H4 (cell line): ENCODE results near the gene ARFGAP1. TPM values are rescaled to one million over a fixed set of nuclear protein-coding genes. Genes with fewer than 3 reads are reported as not detected.

ENCODE experiments used
- DNase-seq: peaks from one replicate; pipeline ENCODE4 v3.0.0-alpha.2; 2015; ENCODE audit warnings: low spot score
- total RNA-seq: library from RNA; depleted of rRNA; stranded (reverse); fragments of >200 nt; shearing (Covaris generic); gene quantifications from 2 replicates; pipeline ENCODE4 v1.2.3, GENCODE V29; 2014

Gene ARFGAP1
- total RNA-seq, 1 experiment from 2014 or later = 17.0 TPM

DNA sequence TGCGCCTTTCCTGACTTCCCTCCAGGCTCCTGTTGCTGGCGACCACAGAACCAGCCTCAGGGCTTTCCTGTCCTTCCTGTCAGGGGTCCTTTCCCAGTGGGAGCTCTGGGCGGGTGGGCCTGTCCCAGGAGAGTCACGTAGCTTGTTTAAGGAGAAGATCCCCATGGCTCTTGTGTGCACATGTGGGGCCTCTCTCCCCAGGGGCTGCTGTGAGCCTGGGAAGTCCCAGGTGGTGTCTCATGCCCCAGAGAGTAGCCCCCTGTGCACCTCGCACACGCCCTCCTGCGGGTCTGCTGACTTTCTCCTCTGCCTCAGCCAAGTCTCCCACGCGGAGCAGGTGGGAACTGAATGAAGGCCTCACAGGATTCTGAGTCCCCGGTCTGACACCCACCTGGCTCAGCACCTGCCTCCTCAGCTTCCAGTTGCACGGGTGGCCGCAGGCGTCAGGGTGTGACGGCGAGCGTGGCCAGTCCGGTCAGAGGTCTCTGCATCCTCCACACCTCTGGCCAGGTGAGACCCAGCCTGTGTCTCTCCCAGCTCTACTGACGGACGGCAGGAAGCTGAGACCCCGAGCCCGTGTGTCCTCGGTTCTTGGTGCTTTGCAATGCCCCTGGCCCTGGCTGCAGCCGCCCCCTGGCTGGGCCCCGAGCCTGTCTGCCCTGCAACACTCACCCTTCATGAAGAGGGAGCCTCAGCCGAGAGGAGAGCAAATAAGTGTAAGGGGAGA lies 12.7 kb upstream of the ARFGAP1 start:
- DNase-seq = no peak

DNA sequence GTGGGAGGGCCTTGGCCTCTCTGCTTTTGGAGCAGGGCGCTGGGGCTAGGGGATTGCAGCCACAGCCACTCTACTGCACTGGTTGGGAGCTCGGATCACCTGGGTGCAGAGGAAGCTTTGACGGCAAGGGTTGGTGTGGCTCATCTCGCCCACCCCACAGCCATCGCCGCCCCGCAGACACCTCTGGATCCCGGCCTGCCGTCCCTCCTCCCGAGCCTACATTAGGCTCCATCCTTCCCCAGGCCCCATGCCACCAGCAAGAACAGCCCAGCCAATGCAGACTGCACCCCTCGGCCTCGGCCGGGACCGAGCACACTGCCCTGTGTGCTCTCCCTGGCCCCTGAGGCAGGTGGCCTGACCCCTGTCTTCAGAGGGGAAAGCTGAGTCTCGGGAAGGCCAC lies 12.1 kb upstream of the ARFGAP1 start:
- DNase-seq = no peak

- DNase-seq = no peak
Observed at GRCh38 chr20:63261060-63261794, 11.4 kb upstream of the ARFGAP1 start.

GRCh38 chr20:63261795-63262528 lies 10.7 kb upstream of the ARFGAP1 start:
- DNase-seq = no peak

GRCh38 chr20:63262836-63263235 lies 9.8 kb upstream of the ARFGAP1 start:
- no peak for DNase-seq

DNA sequence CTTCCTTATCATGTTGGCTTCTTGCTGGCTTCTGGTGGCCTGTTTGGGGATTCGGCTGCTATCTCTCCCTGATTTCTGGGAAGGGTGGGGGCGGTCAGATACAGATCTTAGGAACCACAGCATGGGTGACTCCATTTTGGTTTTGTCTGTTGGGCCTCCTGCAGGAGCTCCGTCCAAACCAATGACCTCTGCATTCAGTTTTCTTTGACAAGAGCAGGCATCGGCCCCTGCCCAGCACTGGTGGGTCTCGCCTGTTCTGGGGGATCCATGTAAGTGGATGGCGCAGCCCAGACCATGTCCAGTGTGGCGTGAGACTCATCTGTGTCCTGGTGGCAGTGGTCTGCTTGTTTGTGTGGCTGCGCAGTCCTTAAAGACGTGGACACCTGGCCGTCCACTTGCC lies 8.6 kb upstream of the ARFGAP1 start:
- DNase-seq = no peak

GRCh38 chr20:63264519-63264918 lies 8.1 kb upstream of the ARFGAP1 start:
- no peak for DNase-seq

- no peak for DNase-seq
Observed at GRCh38 chr20:63265891-63266515, 6.6 kb upstream of the ARFGAP1 start.

DNA sequence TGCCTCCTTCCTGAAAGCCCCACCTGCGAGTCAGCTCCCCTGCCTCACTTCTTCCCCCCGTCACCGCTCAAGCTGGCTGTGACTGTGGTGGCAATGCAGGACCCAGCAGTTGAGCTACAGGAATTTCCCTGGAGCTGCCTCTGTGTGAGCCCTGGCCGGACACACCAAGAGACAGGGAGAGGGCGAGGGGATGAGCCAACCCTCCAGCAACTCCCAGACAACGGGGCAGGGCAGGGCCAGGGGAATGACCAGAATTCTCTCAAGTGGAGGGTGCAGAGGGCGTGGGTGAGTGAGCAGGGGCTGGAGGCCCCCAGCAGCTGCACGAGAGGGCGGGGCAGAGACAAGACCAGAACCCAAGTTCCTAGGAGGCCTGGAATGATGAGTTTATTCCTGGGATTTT lies 4.9 kb upstream of the ARFGAP1 start:
- DNase-seq = no peak

- no peak for DNase-seq
Observed at GRCh38 chr20:63268256-63268655, 4.4 kb upstream of the ARFGAP1 start.

- DNase-seq = no peak
Observed at GRCh38 chr20:63268671-63269439, 3.8 kb upstream of the ARFGAP1 start.

- no peak for DNase-seq
Observed at GRCh38 chr20:63269724-63270123, 2.9 kb upstream of the ARFGAP1 start.

GRCh38 chr20:63270606-63271325 lies 1.8 kb upstream of the ARFGAP1 start:
- no peak for DNase-seq

DNA sequence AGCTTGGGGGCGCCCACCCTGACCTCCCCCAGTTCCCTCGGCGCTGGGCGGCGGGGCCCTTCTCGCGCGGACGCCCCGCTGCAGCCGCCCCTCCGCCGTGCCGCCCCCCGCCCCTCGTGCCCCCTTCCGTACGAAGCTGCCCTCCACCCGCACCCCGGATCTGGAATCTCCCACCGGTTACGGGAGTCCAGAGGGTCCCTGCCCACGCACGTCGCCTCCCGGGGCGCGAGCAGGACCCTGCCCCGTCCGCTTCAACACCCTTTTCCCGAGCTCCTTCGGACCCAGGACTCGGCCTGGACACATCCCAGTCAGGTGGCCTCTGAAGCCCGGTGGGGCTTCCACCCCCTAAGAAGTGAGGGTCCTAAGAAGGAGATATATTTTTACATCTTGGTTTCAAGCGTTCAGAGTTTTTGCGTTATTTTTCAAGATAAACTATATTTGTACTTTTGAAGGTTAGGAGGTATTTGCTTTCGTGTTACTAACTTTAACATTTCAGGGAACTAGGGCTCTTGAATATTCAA lies 506 bp downstream of the ARFGAP1 start:
- DNase-seq = no peak

DNA sequence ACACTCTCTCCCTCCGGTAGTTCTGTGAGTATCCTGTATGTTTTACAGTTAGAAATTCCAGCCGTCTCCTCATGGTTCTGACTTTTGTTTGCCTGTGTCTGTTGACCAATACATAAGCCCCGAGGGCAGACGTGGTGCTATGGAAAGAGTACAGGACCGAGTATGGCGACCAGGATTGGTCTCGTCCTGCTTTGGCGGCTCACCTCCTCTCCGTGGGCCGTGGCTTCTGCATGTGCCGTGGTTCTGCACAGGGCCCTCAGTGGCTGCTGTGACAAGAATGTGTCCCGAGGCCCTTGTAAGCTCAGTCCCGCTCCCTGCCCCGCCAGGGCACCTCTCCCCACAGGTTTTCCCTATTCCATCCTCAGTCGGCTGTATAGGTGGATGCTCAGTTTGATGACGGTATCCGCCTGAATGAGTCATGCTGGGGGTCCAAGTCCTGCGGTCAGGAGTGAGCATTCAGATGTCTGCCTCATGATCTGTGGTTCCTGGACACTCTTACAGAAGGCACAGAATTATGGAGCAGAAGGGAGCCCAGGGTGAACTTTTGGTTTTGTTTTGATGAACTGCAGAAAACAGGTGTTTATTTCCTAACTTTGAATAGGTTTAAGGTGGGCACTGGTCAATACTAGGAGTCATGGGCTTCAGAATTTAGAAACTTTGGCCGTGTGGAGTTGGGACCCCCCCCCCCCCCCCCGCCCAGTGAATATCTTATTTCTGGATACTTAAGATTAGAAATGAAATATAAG lies 1.2 kb downstream of the ARFGAP1 start:
- peak; percentile 39 for DNase-seq

DNA sequence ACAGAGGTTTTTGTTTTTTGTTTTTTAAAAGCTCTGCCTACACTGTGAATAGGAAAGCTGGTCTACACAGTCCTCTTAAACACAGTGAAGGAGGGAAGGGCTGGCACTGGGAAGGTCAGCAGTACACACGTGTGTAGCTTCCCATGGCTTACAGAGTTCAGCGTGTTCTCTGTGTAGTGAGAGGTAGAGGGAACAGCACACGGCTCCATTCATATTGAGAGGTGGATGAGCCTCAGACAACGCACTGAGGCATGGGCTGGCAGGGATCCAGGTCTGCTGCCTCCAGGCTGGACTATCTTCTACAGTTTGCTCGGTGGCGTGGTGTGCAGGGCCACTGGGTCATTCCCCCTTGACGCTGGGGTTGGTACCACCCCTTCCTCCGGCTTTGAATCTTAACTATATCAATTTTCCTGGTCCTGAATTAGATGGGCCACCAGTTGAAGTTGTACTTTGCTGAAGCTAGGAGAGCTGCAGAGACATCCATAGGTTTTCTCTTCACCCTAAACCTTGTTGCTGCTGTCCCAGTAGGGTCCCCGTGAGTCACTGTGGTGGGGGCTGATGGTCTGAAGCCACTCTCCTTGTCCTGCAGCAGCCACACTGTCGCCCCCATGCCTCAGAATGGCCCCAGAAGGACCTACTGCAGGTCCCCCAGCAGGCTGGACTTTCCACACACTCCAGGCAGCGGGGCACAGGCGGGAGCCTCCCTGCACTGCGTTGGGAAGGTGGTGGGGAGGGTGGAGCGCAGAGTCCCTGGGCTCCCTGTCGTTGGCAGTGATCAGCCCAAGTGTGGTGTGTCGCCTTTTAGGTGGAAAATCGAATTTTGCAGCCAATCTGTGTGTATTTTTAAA lies 2.0 kb downstream of the ARFGAP1 start:
- no peak for DNase-seq

- DNase-seq = no peak
Observed at GRCh38 chr20:63275825-63276224, 3.2 kb downstream of the ARFGAP1 start.

GRCh38 chr20:63276956-63277355 lies 4.3 kb downstream of the ARFGAP1 start:
- no peak for DNase-seq
